Fibroblast of skin of abdomen (primary cell): ENCODE results near the gene KCNJ6.
A peak's percentile ranks its signal among the peaks of the same experiment; 100 is the strongest.

ENCODE experiments used
- DNase-seq: peaks from one replicate; pipeline ENCODE4 v3.0.0-alpha.2; 2013

Gene KCNJ6

GRCh38 chr21:37564341-37564923 is 351.8 kb downstream of the KCNJ6 start:
- peak; percentile 99 for DNase-seq

GRCh38 chr21:37563641-37564340 is 352.5 kb downstream of the KCNJ6 start:
- DNase-seq, result peak; percentile 95

- DNase-seq, result no peak
Observed at GRCh38 chr21:37562920-37563640, 353.2 kb downstream of the KCNJ6 start.

- DNase-seq, result no peak
Observed at GRCh38 chr21:37561941-37562919, 354.0 kb downstream of the KCNJ6 start.

- no peak for DNase-seq
Observed at GRCh38 chr21:37561506-37561905, 354.8 kb downstream of the KCNJ6 start.

GRCh38 chr21:37560385-37560784 is 355.9 kb downstream of the KCNJ6 start:
- no peak for DNase-seq

- DNase-seq, result no peak
Observed at GRCh38 chr21:37558676-37559211, 357.5 kb downstream of the KCNJ6 start.
